ENCODE results near the gene SHOC2. TPM values are rescaled to one million over a fixed set of nuclear protein-coding genes. Genes with fewer than 3 reads are reported as not detected.

Gene SHOC2
- total RNA-seq, 1 donor from 2014 or later = 48.9 TPM

DNA sequence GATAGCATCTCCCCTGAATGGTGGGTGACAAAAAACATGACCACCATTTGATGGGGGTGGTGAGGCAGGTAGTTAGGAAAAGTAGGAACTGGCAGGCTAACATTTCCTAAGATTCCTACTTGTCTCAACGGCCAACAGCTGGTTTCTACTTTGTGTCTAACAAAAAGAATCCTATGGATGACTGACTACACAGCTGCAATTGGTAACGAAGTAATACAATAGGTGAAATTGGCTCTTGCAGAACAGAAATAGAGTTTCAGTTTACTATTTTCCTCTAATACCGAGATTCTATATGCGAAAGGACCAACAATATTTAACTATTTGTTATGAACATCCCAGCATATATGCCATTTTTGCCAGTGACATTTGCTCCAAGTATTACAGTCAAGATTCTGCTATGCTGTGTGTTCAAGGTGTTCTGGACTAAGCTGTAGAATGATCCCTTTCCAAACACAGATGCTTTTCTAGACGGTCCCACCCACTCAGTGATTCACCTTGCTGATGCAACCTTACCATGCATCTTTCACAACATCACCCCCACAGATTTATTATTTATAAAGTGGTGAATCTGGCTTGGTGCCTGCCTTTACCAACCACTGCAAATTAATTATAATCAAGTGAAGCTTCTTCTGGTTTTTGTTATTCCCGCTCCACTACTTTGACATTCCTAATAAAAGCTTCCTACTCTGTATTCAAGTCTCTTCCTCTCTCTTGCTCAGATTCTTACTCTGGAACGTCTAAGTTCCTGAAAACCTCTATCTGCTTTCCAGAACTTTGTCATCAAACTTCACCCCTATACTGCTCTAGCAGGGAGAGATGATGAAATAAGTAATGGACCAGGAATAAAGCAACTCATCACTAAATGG lies 17.2 kb upstream of the SHOC2 start:
- Mint-ChIP-seq H3K27ac (ENCODE audit: unreplicated experiment) (no peak overlapping the region), H3K9me3 (ENCODE audit: unreplicated experiment) (no peaks in the 10 kb centered on the region), H3K27me3 (ENCODE audit: unreplicated experiment) (no peaks in the 10 kb centered on the region), H3K36me3 (ENCODE audit: low read depth, unreplicated experiment) (no peaks in the 10 kb centered on the region), H3K4me3 (ENCODE audit: unreplicated experiment) (no peak overlapping the region), H3K4me1 (ENCODE audit: unreplicated experiment) (peaks cover 6% of the 10 kb centered on the region)
- DNase-seq (ENCODE audit: low spot score) = no peak
- TF ChIP-seq CTCF (IDR thresholded peaks at IDR 0.05; ENCODE audit: unreplicated experiment) = no peak

DNA sequence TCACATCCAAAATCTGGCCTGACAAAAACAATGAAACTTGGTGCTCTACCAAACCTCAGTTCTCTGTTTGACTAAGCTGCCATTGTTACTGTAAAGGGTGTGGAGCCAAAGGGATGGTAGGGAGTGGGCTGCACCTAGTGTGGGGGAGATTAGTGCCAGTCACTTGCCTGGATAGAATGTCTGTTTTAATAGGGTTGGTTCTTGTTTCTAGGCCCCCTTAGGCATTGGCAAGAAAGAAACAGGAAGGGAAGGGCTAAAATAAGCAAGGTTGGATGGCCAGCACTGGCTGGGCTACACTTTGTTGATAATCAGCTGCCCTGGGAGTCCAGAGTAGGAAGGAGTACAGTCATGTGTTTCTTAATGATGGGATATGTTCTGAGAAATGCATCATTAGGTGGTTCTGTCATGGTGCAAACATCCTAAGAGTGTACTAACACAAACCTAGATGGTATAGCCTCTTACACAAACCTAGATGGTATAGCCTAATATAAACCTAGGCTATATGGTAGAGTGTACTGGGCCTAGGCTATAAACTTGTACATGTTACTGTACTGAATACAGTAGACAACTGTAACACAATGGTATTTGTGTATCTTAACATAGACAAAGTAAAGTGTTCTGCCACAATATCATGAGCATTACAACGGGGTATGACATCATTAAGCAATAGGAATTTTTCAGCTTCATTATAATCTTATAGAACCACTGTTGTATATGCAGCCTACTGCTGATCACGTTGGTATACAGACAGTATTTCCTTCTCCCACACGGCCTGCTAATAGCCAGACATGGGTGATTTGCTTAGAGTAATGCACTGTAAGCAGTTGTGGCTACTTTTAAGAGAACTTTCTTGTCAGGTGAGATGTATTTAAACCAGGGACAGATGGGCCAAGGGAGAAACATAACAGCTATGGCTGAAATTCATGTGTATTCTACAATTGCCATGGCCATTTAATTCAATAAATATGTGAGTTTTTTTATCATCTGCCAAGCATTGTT lies 15.8 kb upstream of the SHOC2 start:
- H3K27me3 Mint-ChIP-seq (ENCODE audit: unreplicated experiment) = no peaks in the 10 kb centered on the region
- TF ChIP-seq CTCF (IDR thresholded peaks at IDR 0.05; ENCODE audit: unreplicated experiment) = no peak
- H3K36me3 Mint-ChIP-seq (ENCODE audit: low read depth, unreplicated experiment) = no peaks in the 10 kb centered on the region
- no peak for DNase-seq (ENCODE audit: low spot score)
- no peak overlapping the region for H3K27ac Mint-ChIP-seq (ENCODE audit: unreplicated experiment)
- no peaks in the 10 kb centered on the region for H3K9me3 Mint-ChIP-seq (ENCODE audit: unreplicated experiment)
- peaks cover 6% of the 10 kb centered on the region for H3K4me1 Mint-ChIP-seq (ENCODE audit: unreplicated experiment)
- no peak overlapping the region for H3K4me3 Mint-ChIP-seq (ENCODE audit: unreplicated experiment)

DNA sequence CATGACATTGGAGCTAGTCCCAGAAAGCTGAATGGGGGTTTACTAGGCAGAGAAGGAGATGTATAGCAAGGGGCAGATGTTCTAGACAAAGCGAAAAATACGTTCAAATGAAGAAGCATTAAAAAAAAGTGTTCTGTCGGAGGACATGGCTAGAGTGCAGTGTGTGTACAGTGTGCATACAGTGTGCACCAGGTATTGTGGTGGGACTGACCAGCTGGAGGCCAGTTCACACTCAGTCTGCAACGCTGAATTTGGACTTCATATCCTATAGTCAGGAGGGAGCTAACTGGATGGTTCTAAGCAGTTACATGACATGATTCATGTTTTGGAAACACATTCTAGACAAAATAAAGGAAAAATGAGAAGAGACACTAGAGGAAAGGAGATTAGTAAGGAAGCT lies 9.3 kb upstream of the SHOC2 start:
- Mint-ChIP-seq H3K36me3 (ENCODE audit: low read depth, unreplicated experiment) (no peaks in the 10 kb centered on the region), H3K27ac (ENCODE audit: unreplicated experiment) (no peak overlapping the region), H3K4me3 (ENCODE audit: unreplicated experiment) (no peak overlapping the region), H3K27me3 (ENCODE audit: unreplicated experiment) (no peaks in the 10 kb centered on the region), H3K9me3 (ENCODE audit: unreplicated experiment) (no peaks in the 10 kb centered on the region), H3K4me1 (ENCODE audit: unreplicated experiment) (no peaks in the 10 kb centered on the region)
- no peak for DNase-seq (ENCODE audit: low spot score)
- TF ChIP-seq CTCF (IDR thresholded peaks at IDR 0.05; ENCODE audit: unreplicated experiment) = no peak

DNA sequence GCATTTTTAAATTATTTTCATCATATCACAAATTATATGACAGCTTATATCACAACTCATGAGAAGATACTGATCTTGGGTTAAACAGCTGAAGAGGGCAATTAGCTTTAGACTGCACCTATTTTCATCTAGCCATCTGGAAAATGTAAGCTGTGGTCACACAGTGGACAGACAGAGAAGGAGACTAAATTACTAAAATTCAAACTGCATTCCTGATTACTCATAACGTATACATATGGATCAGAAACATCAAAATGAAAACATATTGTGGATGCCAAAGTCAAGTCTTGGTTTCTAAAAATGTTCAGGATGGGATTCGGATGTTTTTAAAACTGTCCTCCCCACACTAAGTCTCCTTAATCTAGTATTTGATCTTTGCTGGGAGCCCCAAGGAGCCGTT lies 7.0 kb upstream of the SHOC2 start:
- no peak overlapping the region for H3K4me3 Mint-ChIP-seq (ENCODE audit: unreplicated experiment)
- no peaks in the 10 kb centered on the region for H3K27me3 Mint-ChIP-seq (ENCODE audit: unreplicated experiment)
- DNase-seq (ENCODE audit: low spot score) = no peak
- H3K36me3 Mint-ChIP-seq (ENCODE audit: low read depth, unreplicated experiment) = no peaks in the 10 kb centered on the region
- TF ChIP-seq CTCF (IDR thresholded peaks at IDR 0.05; ENCODE audit: unreplicated experiment) = no peak
- H3K9me3 Mint-ChIP-seq (ENCODE audit: unreplicated experiment) = no peaks in the 10 kb centered on the region
- no peaks in the 10 kb centered on the region for H3K4me1 Mint-ChIP-seq (ENCODE audit: unreplicated experiment)
- H3K27ac Mint-ChIP-seq (ENCODE audit: unreplicated experiment) = no peak overlapping the region

Measured in endothelial cell (in vitro differentiated cells).